Glomerular endothelial cell (primary cell): ENCODE data around the gene CTRB1. TPM values are rescaled to one million over a fixed set of nuclear protein-coding genes. Genes with fewer than 3 reads are reported as not detected.

Experiments used
- DNase-seq: peaks from one replicate; pipeline ENCODE4 v3.0.0-alpha.2; 2011; ENCODE audit warnings: low read depth, low spot score; ENCODE audit errors: extremely low read depth
- total RNA-seq: library from RNA; depleted of rRNA; stranded (reverse); fragments of >200 nt; gene quantifications from 2 replicates; pipeline ENCODE4 v1.2.3, GENCODE V29; 2015

CTRB1 gene
- total RNA-seq, 1 donor from 2014 or later, result not detected

- DNase-seq, result no peak
Measured at GRCh38 chr16:75251280-75252048, 32.7 kb downstream of the CTRB1 start, which contains the start of gene BCAR1. Gene BCAR1 (minus strand): TSS chr16:75251624. CDS start chr16:75251482, 142 bp downstream.

GRCh38 chr16:75252049-75252864 is 33.5 kb downstream of the CTRB1 start:
- no peak for DNase-seq

GRCh38 chr16:75252946-75253911 is 34.4 kb downstream of the CTRB1 start:
- DNase-seq, result no peak

- no peak for DNase-seq
Measured at GRCh38 chr16:75254359-75254837, 35.6 kb downstream of the CTRB1 start.

- no peak for DNase-seq
Measured at GRCh38 chr16:75256059-75256571, 37.3 kb downstream of the CTRB1 start.

GRCh38 chr16:75256696-75257343 is 38.0 kb downstream of the CTRB1 start:
- DNase-seq, result no peak

- no peak for DNase-seq
Measured at GRCh38 chr16:75257886-75258806, 39.4 kb downstream of the CTRB1 start.

GRCh38 chr16:75258807-75259141 is 40.0 kb downstream of the CTRB1 start:
- DNase-seq, result no peak

GRCh38 chr16:75260851-75261589 is 42.2 kb downstream of the CTRB1 start:
- no peak for DNase-seq

GRCh38 chr16:75261590-75262078 is 42.8 kb downstream of the CTRB1 start:
- DNase-seq, result no peak

GRCh38 chr16:75262104-75262799 is 43.5 kb downstream of the CTRB1 start:
- DNase-seq, result no peak

- DNase-seq, result no peak
Measured at GRCh38 chr16:75262800-75263127, 44.0 kb downstream of the CTRB1 start.

- no peak for DNase-seq
Measured at GRCh38 chr16:75263291-75263962, 44.6 kb downstream of the CTRB1 start.

GRCh38 chr16:75263963-75264445 is 45.2 kb downstream of the CTRB1 start:
- no peak for DNase-seq

- no peak for DNase-seq
Measured at GRCh38 chr16:75264457-75264998, 45.7 kb downstream of the CTRB1 start.
